ENCODE results near the gene ENO1.
A peak's percentile ranks its signal among the peaks of the same experiment; 100 is the strongest.
"Not testable (repeated sequence)": the region's sequence is repeated elsewhere in the genome, so short reads cannot be mapped to it uniquely, and the experiment has no call there.

ENO1 gene

GRCh38 chr1:8844501-8845006 lies 33.9 kb downstream of the ENO1 start:
- H3K4me3 ChIP-seq (ENCODE audit: low read length), result no peak overlapping the region
- no peak for TF ChIP-seq CTCF (IDR thresholded peaks at IDR 0.05; ENCODE audit: insufficient read depth, low read depth, low read length, missing control alignments)
- DNase-seq (ENCODE audit: low read depth), result no peak

- no peak for TF ChIP-seq CTCF (IDR thresholded peaks at IDR 0.05; ENCODE audit: insufficient read depth, low read depth, low read length, missing control alignments)
- H3K4me3 ChIP-seq (ENCODE audit: low read length), result no peak overlapping the region
- DNase-seq (ENCODE audit: low read depth), result no peak
Observed at GRCh38 chr1:8841395-8841794, 37.1 kb downstream of the ENO1 start.

- H3K4me3 ChIP-seq (ENCODE audit: low read length), result no peak overlapping the region
- no peak for TF ChIP-seq CTCF (IDR thresholded peaks at IDR 0.05; ENCODE audit: insufficient read depth, low read depth, low read length, missing control alignments)
- DNase-seq (ENCODE audit: low read depth), result no peak
Observed at GRCh38 chr1:8839990-8840389, 38.5 kb downstream of the ENO1 start.

GRCh38 chr1:8835941-8836643 lies 42.4 kb downstream of the ENO1 start:
- TF ChIP-seq CTCF (IDR thresholded peaks at IDR 0.05; ENCODE audit: insufficient read depth, low read depth, low read length, missing control alignments), result no peak
- no peak overlapping the region for H3K4me3 ChIP-seq (ENCODE audit: low read length)
- no peak for DNase-seq (ENCODE audit: low read depth)

- peak; percentile 31 for TF ChIP-seq CTCF (IDR thresholded peaks at IDR 0.05; ENCODE audit: insufficient read depth, low read depth, low read length, missing control alignments)
- no peak for DNase-seq (ENCODE audit: low read depth)
- no peak overlapping the region for H3K4me3 ChIP-seq (ENCODE audit: low read length)
Observed at GRCh38 chr1:8831340-8831739, 47.1 kb downstream of the ENO1 start.

GRCh38 chr1:8830732-8831131 lies 47.8 kb downstream of the ENO1 start:
- H3K4me3 ChIP-seq (ENCODE audit: low read length); DNase-seq (ENCODE audit: low read depth): not testable (repeated sequence)

GRCh38 chr1:8825985-8826481 lies 52.5 kb downstream of the ENO1 start:
- no peak for DNase-seq (ENCODE audit: low read depth)
- TF ChIP-seq CTCF (IDR thresholded peaks at IDR 0.05; ENCODE audit: insufficient read depth, low read depth, low read length, missing control alignments), result no peak
- H3K4me3 ChIP-seq (ENCODE audit: low read length), result no peak overlapping the region
